GM19468 (cell line): ENCODE measurements around the gene ZFAND3.
"Not testable (repeated sequence)": the region's sequence is repeated elsewhere in the genome, so short reads cannot be mapped to it uniquely, and the experiment has no call there.

Source experiments
- ATAC-seq: cut with Tn5 transposase; IDR thresholded peaks from one replicate; pipeline ENCODE4 v1.9.1; 2021; ENCODE audit warnings: mild to moderate bottlenecking, moderate library complexity, moderate number of reproducible peaks; ENCODE audit not compliant: unreplicated experiment; ENCODE audit errors: extremely low read depth

The ZFAND3 gene

DNA sequence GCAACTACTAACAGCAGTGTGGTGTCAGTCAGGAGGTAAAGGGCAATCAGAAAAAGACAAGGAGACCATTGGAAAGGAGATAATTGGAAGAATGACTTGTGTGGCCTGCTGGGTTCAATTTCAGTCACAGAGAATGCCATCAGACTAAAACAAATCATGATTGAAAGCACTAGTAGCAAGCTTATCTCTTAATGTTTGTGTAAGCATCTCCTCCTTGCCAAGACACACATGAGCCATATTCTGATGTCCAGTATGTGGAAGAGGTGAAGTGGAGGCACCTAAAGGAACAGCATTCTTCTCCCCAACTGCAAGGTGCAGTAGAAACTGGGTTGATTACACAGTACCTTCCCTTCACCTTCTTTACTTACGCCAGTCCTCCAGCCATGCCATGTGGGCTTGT is 287.5 kb downstream of the ZFAND3 start:
- ATAC-seq, result no peak

- no peak for ATAC-seq
Measured at GRCh38 chr6:38110481-38110971, 291.0 kb downstream of the ZFAND3 start.

DNA sequence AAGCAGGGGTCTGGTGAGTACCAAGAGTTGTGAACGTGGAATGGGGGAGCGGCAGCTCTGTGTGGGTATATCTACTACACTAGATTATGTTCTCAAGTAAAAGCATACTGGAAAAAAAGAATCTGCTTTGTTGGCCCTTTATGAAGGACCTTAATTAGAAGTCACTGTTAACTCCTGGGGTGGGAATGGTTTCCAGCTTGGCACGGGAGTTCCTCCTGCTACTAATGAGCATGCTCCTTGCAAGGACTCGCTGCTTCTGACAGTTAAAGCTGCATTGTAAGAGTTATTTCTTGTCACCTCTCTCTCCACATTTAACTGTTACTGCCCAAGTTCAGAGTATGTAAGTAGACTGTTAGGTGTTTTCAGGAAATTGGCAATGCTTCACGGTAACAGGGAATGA is 292.7 kb downstream of the ZFAND3 start:
- no peak for ATAC-seq

DNA sequence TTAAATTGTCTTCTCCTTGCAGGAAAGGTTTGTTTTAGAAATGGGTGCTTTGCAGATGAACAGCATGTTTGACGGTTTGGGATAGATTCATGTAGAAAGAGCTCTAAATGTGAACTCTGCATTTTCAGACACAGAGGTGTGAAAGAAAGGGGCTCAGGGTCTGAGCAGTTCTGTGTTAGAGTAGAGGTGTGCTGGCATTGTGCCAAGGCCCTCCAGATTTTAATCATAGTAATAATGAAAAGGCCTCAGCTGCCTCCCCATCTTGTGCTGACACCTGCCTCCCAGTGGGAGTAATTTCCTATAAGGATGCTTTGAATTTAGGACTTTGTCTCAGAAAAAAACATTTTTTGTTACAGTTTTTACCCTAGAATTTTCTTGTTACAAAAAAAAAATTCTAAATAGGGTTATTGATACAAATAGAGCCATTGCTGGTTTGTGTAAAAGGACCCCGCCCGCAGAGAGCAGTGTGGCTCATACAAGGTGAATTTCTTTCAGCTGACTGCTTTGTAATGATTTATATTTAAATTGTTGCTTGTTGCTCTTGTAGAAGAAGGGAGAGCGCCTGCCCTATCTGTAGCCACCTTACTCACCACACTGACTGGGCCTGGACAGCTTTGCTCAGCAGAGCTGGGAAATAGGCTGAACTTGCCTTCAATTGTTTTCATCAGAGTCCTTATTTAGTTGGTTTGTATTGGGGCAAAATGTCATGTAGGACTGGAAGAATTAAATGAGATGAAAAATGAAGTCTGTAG is 294.5 kb downstream of the ZFAND3 start:
- no peak for ATAC-seq

DNA sequence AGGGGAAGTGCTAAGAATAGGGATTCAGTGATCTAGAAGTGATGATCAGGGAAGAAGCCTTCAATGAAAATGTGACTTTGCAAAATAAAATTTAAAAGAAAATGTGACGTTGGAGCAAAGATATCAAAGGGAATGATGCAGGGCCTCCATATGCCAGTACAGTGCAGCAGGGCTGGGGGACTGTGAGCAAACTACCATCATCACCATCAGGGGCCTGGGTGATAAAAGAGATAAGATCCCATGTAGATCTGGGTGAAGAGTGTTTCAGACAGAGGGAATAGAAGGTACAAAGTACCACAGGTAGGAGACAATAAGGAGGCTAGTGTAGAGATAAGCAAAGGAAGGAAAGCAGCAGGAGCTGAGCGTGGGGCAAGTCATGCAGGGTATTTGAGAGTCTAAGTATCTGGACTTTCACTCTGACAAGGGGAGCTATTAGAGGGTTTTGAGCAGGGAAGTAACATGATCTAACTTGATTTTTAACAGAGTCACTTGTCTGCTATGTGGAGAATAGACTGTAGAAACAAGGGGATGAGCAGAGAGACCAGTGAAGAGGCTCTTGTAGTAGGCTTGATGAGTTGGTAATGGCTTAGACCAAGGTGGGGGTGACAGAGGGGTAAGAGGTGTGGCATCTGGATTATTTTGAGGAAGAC is 295.6 kb downstream of the ZFAND3 start:
- no peak for ATAC-seq

GRCh38 chr6:38115626-38116008 is 296.1 kb downstream of the ZFAND3 start:
- no peak for ATAC-seq

DNA sequence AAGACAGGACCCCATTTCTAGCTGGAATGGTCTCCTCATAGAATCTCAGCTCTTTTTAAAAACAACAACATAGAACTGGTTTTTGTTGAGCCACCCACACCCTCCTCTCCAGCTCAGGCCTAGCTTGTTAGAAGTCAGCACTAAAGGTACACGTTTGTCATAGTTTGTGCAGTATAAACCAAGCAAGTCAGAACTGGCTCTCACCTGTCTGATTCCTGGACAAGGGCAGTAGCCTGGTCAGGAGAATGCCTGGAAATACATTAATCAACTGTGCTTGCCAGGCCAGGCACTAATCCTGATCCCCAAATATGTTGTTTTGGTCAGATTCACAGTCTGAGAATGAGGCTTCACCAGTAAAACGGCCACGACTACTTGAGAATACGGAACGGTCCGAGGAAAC is 296.7 kb downstream of the ZFAND3 start:
- ATAC-seq, result no peak

DNA sequence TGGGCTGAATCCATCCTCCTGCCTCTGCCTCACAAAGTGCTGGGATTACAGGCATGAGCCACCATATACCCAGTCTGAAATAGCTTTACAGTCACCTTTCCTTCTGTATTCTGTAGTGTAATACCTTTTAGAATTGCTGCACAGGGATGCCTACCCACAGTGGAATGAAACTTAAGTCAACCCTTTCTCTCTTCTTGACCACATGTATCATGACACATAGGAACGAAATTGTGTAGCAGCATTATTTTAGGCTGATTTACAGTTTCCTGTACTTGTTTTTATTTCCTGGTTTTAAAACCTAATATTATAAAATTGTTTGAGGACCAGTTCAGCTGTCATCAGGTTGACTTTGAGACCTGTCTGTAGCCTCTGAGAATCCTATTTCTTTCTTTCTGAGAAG is 297.8 kb downstream of the ZFAND3 start:
- no peak for ATAC-seq

DNA sequence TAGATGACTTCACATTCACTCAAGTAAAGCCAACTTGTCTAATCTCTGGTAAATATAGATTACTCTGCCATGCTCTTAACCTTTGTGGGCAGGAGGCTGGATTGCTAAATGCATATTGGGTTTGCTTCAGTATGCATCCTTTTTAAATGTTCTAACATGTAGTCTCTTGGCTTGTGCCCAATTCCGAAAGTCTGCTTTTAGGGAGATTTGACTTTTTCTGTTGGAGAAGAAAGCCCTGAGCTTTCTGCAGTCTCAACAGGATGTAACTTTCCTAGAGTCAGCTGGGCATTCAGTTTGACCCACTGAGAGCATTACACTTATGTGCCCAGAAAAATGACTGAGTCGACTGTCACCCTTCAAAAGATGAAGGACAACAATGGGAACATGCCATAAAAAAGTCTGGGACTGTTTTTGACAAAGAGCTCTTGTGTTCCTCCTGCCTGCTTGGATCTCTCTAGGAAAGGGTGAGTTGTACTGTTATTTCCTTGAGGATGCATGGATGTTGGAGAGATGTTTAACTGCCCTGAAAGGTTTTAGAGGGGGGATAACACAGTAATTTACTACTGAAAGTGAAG is 299.4 kb downstream of the ZFAND3 start:
- no peak for ATAC-seq

- no peak for ATAC-seq
Measured at GRCh38 chr6:38119516-38119915, 300.0 kb downstream of the ZFAND3 start.

- not testable (repeated sequence) for ATAC-seq
Measured at GRCh38 chr6:38124224-38124926, 304.8 kb downstream of the ZFAND3 start.

DNA sequence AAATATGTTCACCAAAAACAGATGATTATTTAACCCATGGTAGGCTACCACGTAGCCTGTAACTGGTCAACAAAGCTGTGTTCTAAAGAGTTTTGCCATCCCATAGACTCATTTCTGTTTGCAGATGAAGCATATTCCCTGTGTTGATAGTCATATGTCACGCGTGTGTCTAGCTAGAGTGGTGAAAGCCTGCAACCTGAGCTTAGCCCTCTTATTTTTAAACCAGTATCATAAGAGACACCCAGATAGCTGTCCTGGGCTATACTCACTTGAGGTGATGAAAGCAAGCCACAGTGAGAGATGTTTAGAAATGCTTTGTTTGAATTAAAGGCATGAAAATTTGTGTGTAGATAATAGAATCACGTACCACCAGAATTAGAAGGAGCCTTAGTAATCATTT is 307.8 kb downstream of the ZFAND3 start:
- no peak for ATAC-seq

DNA sequence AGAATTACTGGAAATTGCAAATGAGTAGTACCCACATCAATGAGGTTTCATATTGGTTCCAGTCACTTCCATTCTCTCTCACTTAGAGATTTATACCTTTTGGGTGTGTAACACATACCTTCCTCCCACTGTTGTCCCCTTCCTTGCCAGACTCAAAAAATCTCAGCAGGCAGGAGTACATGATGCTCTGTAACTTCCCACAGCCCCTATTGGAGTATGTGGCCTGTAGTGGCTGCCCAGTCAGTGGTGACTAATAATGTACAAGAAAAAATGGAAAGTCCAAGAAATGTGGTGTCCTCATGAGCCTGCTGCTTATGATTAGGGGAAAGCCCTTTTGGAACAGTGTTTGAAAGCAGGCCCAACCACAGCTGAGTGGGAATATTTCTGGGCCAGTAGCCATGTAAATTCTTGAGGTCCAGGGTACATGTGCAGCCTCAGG is 312.0 kb downstream of the ZFAND3 start:
- ATAC-seq, result no peak

DNA sequence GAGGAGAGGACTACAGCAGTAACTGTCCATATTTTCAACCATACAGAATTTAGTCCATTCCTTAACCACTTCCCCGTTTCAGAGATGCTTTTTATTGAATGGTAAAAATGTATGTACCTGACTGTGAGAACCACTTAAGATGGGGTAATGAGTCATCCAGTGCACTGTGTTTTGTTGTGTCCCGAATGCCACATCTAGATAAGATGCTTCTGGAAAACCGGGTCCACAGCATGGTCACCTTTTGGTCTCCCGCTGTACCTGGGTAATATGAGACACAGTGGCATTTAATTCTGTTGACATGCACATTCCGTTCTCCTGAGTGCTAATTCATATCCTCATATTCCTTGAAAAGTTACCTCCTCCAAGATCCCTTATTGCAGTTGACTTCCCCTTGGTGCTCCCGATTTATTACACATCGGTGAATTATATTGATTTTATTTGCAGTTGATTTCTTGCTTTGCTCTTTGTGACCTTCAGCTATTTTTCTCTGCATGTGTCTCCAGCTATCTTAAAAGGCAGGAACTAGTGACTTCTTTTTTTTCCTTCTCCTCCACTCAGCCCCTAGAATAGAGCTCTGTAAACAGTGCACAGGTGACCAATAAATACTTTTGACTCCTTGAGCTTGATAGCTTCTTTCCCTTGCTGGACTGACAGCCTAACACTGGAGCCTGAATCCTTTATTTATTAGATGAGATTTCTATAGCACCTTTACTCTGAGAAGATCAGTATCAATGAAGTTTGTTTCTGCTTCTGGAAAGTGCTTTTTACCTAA is 314.6 kb downstream of the ZFAND3 start:
- ATAC-seq, result no peak

- ATAC-seq, result no peak
Measured at GRCh38 chr6:38134704-38135088, 315.2 kb downstream of the ZFAND3 start.

DNA sequence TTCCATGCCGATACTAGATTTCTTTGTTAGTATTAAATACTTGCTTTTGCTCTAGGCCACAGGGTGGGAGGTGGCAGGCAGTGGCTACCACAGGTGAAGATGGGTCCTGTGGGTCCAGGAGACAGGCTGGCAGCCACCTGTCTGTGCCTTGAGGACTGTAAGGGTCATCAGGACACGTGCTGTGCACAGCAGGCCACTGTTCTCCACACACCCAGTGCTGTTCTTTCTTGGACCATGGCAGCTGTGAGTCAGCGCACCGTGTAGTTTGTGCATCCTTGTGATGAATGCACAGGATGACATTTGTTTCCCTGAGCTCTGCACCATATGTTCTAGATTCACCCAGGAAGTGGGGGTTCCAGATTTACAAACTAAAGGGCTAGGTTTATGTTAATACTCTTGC is 317.0 kb downstream of the ZFAND3 start:
- no peak for ATAC-seq

DNA sequence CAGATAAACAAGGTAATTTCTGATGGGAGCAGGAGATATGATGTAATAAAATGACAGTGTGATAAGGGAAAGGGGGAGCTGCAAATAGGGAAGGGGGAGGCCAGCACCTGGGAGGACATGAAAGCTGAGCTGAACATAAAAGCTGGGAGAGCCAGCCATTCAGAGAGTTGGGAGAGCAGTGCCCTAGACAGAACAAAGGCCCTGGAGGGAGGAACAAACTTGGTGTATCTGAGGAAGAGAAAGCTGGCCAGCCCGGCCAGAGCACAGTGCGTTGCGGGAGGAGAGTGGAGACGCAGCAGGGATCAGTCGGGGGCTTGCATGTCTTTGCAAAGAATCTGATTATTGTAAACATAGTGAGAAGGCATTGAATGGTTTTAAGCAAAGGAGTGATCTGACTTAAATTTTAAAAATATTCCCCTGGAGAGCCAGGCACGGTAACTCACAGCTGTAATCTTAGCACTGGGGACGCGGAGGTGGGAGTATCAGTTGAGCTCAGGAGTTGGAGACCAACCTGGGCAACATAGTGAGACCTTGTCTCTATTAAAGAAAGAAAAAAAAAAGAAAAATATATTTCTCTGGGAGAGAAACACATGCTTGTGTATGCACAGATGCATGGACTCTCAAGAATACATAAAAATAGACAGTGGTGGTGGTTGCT is 318.2 kb downstream of the ZFAND3 start:
- no peak for ATAC-seq

DNA sequence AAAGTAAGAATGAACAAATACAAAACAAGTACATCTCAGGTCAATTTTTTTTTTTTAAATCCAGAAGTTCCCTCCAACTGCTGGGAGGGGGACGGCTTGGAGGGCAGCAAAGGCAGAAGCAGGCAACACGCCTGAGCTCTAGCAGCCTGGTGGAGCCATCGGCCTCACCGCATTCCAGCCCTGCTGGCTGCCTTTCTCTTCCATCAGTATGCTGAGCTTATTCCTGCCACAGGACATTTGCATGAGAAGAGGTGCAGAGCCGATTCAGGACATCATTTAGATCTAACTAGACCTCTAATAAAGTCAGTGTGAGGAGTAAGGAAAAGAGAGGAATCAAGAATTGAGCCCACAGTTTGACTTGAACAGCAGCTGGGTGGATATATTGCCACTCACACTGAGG is 318.8 kb downstream of the ZFAND3 start:
- ATAC-seq, result no peak

DNA sequence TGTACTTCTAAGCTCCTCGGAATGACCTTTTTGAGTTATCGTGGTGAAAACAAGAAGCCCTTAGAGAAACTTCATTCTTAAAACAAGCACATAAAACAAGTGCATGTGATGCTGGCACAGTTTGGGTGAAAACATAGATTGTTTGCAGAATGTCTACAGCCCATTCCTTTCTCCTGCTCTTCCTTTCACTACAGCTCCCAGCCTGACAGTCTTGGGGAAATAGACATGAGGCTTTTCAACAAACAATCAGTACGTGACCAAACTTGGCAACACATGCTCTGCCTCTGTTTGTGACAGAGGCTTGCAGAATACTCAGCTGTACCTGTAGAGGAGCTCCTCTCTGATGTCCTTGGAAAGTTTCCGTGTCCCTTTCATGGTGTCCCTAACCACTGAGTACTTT is 321.6 kb downstream of the ZFAND3 start:
- ATAC-seq, result no peak

DNA sequence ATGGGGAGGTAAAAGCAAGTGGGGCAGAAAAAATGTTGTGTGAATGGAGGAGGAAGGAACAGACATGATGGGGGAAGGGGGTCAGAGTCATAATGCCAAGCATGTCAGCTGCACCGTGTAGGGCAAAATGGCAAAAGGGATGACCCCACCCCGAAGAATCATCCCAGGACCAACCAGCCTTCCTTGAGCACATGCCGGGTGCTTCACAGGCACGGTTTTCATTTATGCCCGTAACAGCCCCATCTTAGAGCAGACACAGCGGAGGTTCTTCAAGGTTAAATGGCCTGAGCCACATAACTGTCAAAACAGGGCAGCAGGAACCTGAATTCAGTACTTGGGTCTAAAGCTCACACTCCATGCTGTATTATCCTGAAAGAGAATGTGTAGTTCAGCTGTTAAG is 322.2 kb downstream of the ZFAND3 start:
- ATAC-seq, result no peak
